CD4-positive, alpha-beta T cell (primary cell): Measurements from ENCODE around the gene SLC25A13. TPM values are rescaled to one million over a fixed set of nuclear protein-coding genes. Genes with fewer than 3 reads are reported as not detected.

Experiments used
- ATAC-seq: fragments of 200-7000 bp; cut with Tn5 transposase; one replicate; pipeline ENCODE4 v1.10.0; 2022; ENCODE audit warnings: mild to moderate bottlenecking; ENCODE audit not compliant: poor library complexity
- CTCF ChIA-PET: fragments of 350-600 bp; sonication (Branson Sonifier 250); formaldehyde crosslinking; loops from one replicate; lab custom pipeline; 2021; ENCODE audit warnings: antibody characterized with exemption, inconsistent platforms; lab: Charles Lee
- POLR2A ChIA-PET: fragments of 350-600 bp; sonication (Branson Sonifier 250); formaldehyde crosslinking; loops from one replicate; lab custom pipeline; 2021; ENCODE audit warnings: antibody characterized with exemption, inconsistent platforms; lab: Charles Lee
- DNase-seq, 14 experiments: peaks; one replicate each; pipeline ENCODE4 v3.0.0-alpha.2; 2013 to 2020; ENCODE audit warnings: mixed read lengths in 2 of 14
- H3K27ac ChIP-seq, 2 donors: one replicate each; pipeline versions ENCODE4 v1.5.1 to v1.7.0; 2013; ENCODE audit warnings: low read length in 2 of 2, low read depth in 1 of 2, mild to moderate bottlenecking in 1 of 2
- H3K27me3 ChIP-seq, 2 experiments: 1 replicate in 1 of 2; 2 replicates in 1 of 2; pipeline versions ENCODE4 v1.6.1 to v1.7.0; 2013; ENCODE audit warnings: low read length in 2 of 2, control low read depth in 1 of 2, mild to moderate bottlenecking in 1 of 2, moderate library complexity in 1 of 2; ENCODE audit not compliant: insufficient read depth in 2 of 2, control insufficient read depth in 1 of 2
- H3K36me3 ChIP-seq: one replicate; pipeline ENCODE4 v1.6.1; 2013; ENCODE audit warnings: low read length, control low read depth; ENCODE audit not compliant: insufficient read depth
- H3K4me1 ChIP-seq: one replicate; pipeline ENCODE4 v1.6.1; 2013; ENCODE audit warnings: low read length, control low read depth; ENCODE audit not compliant: insufficient read depth
- H3K4me3 ChIP-seq: one replicate; pipeline ENCODE4 v1.5.1; 2013; ENCODE audit warnings: mild to moderate bottlenecking, low read length, moderate library complexity
- H3K9me3 ChIP-seq, 2 experiments: 1 replicate in 1 of 2; 2 replicates in 1 of 2; pipeline versions ENCODE4 v1.6.1 to v1.7.0; 2013; ENCODE audit warnings: low read length in 2 of 2, mild to moderate bottlenecking in 2 of 2, control low read depth in 1 of 2, moderate library complexity in 1 of 2; ENCODE audit not compliant: control insufficient read depth in 1 of 2, insufficient read depth in 1 of 2
- H3K27ac Mint-ChIP-seq: one replicate; pipeline ENCODE4 v1.8.0; 2020; ENCODE audit warnings: mixed read lengths
- H3K27me3 Mint-ChIP-seq: one replicate; pipeline ENCODE4 v1.8.0; 2021; ENCODE audit warnings: mixed read lengths
- H3K36me3 Mint-ChIP-seq: one replicate; pipeline ENCODE4 v1.8.0; 2021; ENCODE audit warnings: low read depth, mixed read lengths
- H3K4me1 Mint-ChIP-seq: one replicate; pipeline ENCODE4 v1.8.0; 2021; ENCODE audit warnings: low read depth, mixed read lengths
- H3K4me3 Mint-ChIP-seq: one replicate; pipeline ENCODE4 v1.8.0; 2020; ENCODE audit warnings: mild to moderate bottlenecking, mixed read lengths
- H3K9me3 Mint-ChIP-seq: one replicate; pipeline ENCODE4 v1.8.0; 2020; ENCODE audit warnings: mixed read lengths
- intact Hi-C, 2 experiments: fragments of 100-400 bp; cut with DNase I in 1 of 2; cut with micrococcal nuclease in 1 of 2; formaldehyde crosslinking; loops; one replicate each; pipeline versions ENCODE4 v1.15.1 to v1.9.0; 2023 to 2025; cut with DNase I, micrococcal nuclease
- total RNA-seq, 174 experiments: library from RNA in 2 of 174; stranded (reverse) in 2 of 174; gene quantifications; one replicate each; pipeline ENCODE4 v1.2.3 and lab custom pipeline; 2021 to 2026
- TF ChIP-seq, protein P1 (sequence below): fragments of 200-600 bp; IDR thresholded peaks from one replicate; pipeline ENCODE4 v1.8.0; 2022; ENCODE audit warnings: antibody characterized with exemption, mild to moderate bottlenecking

The SLC25A13 gene
- total RNA-seq, 2 experiments from 2014 or later, result 12.7 to 13.5 TPM

DNA sequence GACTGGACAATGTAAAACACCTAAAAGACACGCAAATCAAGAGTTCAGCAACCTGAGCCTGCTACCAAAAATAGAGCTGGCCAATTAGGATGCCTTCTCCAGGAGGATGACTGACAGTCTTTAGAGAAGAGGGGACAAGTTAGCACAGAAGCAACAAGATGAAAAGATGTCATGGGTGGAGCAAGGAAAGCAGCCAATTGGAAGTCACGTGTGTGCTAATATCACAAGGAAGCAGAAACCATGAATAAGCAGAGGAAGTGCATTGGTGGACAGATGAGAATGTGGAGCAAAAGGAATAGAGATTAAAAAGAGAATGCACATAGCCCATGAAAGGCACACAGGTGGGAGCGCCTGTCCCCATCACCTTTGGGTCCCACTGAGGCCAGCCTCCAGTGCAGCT, 148.1 kb downstream of the SLC25A13 start:
- TF ChIP-seq, protein P1, sequence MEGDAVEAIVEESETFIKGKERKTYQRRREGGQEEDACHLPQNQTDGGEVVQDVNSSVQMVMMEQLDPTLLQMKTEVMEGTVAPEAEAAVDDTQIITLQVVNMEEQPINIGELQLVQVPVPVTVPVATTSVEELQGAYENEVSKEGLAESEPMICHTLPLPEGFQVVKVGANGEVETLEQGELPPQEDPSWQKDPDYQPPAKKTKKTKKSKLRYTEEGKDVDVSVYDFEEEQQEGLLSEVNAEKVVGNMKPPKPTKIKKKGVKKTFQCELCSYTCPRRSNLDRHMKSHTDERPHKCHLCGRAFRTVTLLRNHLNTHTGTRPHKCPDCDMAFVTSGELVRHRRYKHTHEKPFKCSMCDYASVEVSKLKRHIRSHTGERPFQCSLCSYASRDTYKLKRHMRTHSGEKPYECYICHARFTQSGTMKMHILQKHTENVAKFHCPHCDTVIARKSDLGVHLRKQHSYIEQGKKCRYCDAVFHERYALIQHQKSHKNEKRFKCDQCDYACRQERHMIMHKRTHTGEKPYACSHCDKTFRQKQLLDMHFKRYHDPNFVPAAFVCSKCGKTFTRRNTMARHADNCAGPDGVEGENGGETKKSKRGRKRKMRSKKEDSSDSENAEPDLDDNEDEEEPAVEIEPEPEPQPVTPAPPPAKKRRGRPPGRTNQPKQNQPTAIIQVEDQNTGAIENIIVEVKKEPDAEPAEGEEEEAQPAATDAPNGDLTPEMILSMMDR, result no peak
- H3K4me1 ChIP-seq, result no peaks in the 10 kb centered on the region
- H3K4me3 Mint-ChIP-seq, result no peak overlapping the region
- DNase-seq (no peak), ATAC-seq (no peak)
- H3K27me3 Mint-ChIP-seq, result no peaks in the 10 kb centered on the region
- ChIA-PET CTCF (no interaction called here), POLR2A (no interaction called here)
- no peaks in the 10 kb centered on the region for H3K27me3 ChIP-seq
- H3K36me3 ChIP-seq, result peaks cover 6% of the 10 kb centered on the region
- H3K27ac ChIP-seq, result no peak overlapping the region
- H3K4me1 Mint-ChIP-seq, result no peaks in the 10 kb centered on the region
- no peaks in the 10 kb centered on the region for H3K9me3 ChIP-seq
- no peak overlapping the region for H3K27ac Mint-ChIP-seq
- H3K4me3 ChIP-seq, result no peak overlapping the region
- intact Hi-C loops, result no loop called here
- no peaks in the 10 kb centered on the region for H3K9me3 Mint-ChIP-seq
- H3K36me3 Mint-ChIP-seq, result peaks cover 69% of the 10 kb centered on the region

DNA sequence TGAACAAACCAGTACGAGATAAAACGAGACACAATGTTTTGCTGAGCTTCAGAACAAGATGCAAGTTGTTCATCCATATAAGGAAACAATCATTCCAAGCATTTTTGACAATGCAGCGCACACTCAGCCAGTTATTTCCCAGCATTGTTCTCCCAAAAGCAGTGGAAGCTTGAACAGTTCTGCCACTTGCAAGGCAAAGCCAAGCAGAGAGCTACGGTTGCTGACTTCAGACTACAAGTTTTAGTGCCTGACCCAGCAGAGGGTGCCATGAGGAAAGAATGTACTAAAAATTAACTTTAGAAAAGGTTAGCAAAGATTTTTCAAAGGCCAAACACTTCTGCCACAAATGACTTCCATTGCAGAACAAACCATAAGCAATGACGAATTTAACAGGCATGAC, 152.5 kb downstream of the SLC25A13 start:
- H3K4me3 ChIP-seq, result no peak overlapping the region
- no peaks in the 10 kb centered on the region for H3K9me3 ChIP-seq
- Mint-ChIP-seq H3K9me3 (no peaks in the 10 kb centered on the region), H3K27ac (no peak overlapping the region), H3K27me3 (no peaks in the 10 kb centered on the region), H3K4me1 (no peaks in the 10 kb centered on the region), H3K4me3 (no peak overlapping the region), H3K36me3 (peaks cover 67% of the 10 kb centered on the region)
- H3K4me1 ChIP-seq, result no peaks in the 10 kb centered on the region
- POLR2A ChIA-PET, result no interaction called here
- CTCF ChIA-PET, result no interaction called here
- ATAC-seq, result no peak
- intact Hi-C loops, result no loop called here
- no peak for DNase-seq
- H3K36me3 ChIP-seq, result peaks cover 8% of the 10 kb centered on the region
- no peaks in the 10 kb centered on the region for H3K27me3 ChIP-seq
- TF ChIP-seq, protein P1, result no peak
- H3K27ac ChIP-seq, result no peak overlapping the region

DNA sequence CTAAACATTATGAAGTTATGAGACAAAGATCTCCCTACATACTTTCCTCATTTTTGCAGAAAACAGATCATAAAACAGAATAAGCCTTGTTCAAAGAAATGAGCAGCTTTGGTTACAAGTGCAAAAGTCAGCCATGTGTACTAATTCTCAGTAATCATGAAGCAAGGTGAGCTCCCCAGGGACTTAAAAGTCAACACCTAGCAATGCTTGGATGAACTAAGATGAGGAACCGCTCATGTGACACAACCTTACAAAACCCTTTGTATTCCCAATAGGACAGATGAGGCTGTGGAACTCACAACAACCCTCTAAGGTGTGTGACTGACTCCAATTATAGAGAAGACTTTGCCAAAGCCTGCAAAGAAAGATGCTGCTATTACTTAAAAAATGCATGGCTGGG, 154.5 kb downstream of the SLC25A13 start:
- intact Hi-C loops, result no loop called here
- Mint-ChIP-seq H3K4me1 (no peaks in the 10 kb centered on the region), H3K4me3 (no peak overlapping the region), H3K27me3 (no peaks in the 10 kb centered on the region), H3K36me3 (peaks cover 69% of the 10 kb centered on the region), H3K27ac (no peak overlapping the region), H3K9me3 (no peaks in the 10 kb centered on the region)
- no peak overlapping the region for H3K27ac ChIP-seq
- no peaks in the 10 kb centered on the region for H3K27me3 ChIP-seq
- ChIA-PET POLR2A (no interaction called here), CTCF (no interaction called here)
- no peaks in the 10 kb centered on the region for H3K4me1 ChIP-seq
- H3K4me3 ChIP-seq, result no peak overlapping the region
- DNase-seq, result no peak
- no peaks in the 10 kb centered on the region for H3K9me3 ChIP-seq
- TF ChIP-seq, protein P1, result no peak
- ATAC-seq, result no peak
- peaks cover 14% of the 10 kb centered on the region for H3K36me3 ChIP-seq
